Mucosa of descending colon (tissue), 3 donors: ENCODE data around the gene CDC45. TPM values are rescaled to one million over a fixed set of nuclear protein-coding genes. Genes with fewer than 3 reads are reported as not detected.

Source experiments
- ATAC-seq: fragments of 200-7000 bp; cut with Tn5 transposase; one replicate; pipeline ENCODE4 v1.9.1; 2020; ENCODE audit warnings: mild to moderate bottlenecking, moderate library complexity
- DNase-seq, 3 donors: peaks; one replicate each; pipeline ENCODE4 v3.0.0-alpha.2; 2020
- H3K36me3 ChIP-seq: fragments of 200-600 bp; one replicate; pipeline ENCODE4 v1.8.0; 2021; ENCODE audit warnings: low read depth, mild to moderate bottlenecking
- H3K4me1 ChIP-seq: fragments of 200-600 bp; one replicate; pipeline ENCODE4 v1.8.0; 2021; ENCODE audit warnings: low read depth, mild to moderate bottlenecking
- H3K4me3 ChIP-seq: fragments of 200-600 bp; one replicate; pipeline ENCODE4 v1.8.0; 2021; ENCODE audit warnings: mild to moderate bottlenecking
- H3K9me3 ChIP-seq: fragments of 200-600 bp; one replicate; pipeline ENCODE4 v1.8.0; 2021; ENCODE audit warnings: mild to moderate bottlenecking
- intact Hi-C, 2 donors: fragments of 100-400 bp; cut with DNase I in 1 of 2; cut with micrococcal nuclease in 1 of 2; formaldehyde crosslinking; loops; one replicate each; pipeline versions ENCODE4 v1.11.0 to v1.11.1; 2022; cut with DNase I, micrococcal nuclease
- total RNA-seq, 3 donors: library from RNA; stranded (reverse); fragmentation: NEBNext Ultra II Directional in 2 of 3; extraction: Animal tissue kit (Norgen Biotek cat#: 25700) in 2 of 3; gene quantifications; one replicate each; pipeline versions ENCODE4 v1.2.1 to v1.2.4, GENCODE V29; 2021 to 2023
- TF ChIP-seq, protein P1 (sequence below): fragments of 200-600 bp; IDR thresholded peaks from one replicate; pipeline ENCODE4 v1.8.0; 2022; ENCODE audit warnings: antibody characterized with exemption, mild to moderate bottlenecking
- donor health status: DM: no; HTN: no; CAD: no; lungs with moderate emphysema.
- donor health status: DM: no; HTN: no; CAD: no.
- donor health status: DM: no; HTN: yes; CAD: no.

The CDC45 gene
- total RNA-seq, 3 donors from 2014 or later: 2.2 to 13.9 (median 2.8) TPM

DNA sequence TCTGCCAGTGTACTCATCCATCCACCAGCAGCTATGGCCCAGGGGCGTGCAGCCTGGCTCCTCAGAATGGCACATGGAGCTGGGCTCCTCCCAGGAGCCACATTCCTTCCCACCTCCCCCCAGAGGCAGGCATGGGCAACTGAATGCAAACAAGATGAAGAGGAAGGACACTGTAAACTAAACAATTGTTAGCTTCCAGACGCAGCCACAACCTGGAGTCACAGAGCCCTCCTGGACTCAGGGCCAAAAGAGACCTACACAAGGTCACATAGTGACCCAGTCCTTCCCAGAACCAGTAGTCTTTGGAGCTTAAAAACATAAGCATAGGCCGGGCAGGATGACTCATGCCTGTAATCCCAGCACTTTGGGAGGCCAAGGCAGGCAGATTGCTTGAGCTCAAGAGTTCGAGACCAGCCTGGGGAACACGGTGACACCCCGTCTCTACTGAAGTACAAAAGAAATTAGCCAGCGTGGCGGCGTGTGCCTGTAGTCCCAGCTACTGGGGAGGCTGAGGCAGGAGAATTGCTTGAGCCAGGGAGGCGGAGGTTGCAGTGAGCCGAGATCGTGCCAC is 75.2 kb downstream of the CDC45 start:
- no peaks in the 10 kb centered on the region for H3K4me1 ChIP-seq
- TF ChIP-seq, protein P1, sequence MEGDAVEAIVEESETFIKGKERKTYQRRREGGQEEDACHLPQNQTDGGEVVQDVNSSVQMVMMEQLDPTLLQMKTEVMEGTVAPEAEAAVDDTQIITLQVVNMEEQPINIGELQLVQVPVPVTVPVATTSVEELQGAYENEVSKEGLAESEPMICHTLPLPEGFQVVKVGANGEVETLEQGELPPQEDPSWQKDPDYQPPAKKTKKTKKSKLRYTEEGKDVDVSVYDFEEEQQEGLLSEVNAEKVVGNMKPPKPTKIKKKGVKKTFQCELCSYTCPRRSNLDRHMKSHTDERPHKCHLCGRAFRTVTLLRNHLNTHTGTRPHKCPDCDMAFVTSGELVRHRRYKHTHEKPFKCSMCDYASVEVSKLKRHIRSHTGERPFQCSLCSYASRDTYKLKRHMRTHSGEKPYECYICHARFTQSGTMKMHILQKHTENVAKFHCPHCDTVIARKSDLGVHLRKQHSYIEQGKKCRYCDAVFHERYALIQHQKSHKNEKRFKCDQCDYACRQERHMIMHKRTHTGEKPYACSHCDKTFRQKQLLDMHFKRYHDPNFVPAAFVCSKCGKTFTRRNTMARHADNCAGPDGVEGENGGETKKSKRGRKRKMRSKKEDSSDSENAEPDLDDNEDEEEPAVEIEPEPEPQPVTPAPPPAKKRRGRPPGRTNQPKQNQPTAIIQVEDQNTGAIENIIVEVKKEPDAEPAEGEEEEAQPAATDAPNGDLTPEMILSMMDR: no peak
- intact Hi-C loops: no loop called here
- no peak overlapping the region for H3K4me3 ChIP-seq
- no peaks in the 10 kb centered on the region for H3K36me3 ChIP-seq
- DNase-seq: no peak
- H3K9me3 ChIP-seq: no peaks in the 10 kb centered on the region
- no peak for ATAC-seq

- no peaks in the 10 kb centered on the region for H3K9me3 ChIP-seq
These were observed 75.9 kb downstream of the CDC45 start for GRCh38 chr22:19555651-19556050.

DNA sequence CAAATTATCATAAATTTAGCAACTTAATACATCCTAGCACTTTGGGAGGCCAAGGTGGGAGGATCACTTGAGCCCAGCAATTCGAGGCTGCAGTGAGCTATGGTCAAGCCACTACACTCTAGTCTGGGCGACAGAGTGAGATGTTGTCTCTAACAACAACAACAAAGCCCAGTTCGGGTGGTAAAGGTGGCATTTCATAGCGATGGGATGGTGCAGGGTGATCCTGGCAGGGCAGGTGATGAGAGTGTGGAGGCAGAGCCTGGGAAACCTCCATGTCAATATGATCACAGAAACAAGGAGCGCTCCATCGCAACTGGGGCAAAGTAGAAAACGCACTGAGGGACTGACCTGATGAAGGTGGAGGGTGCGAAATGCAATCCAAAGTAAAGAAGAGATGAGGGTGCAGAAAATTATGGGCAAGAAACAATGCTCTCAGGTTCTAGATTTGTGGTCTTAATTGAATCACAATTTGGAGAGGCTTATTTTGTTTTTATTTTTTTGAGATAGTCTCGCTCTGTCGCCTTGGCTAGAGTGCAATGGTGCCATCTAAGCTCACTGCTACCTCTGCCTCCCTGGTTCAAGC is 77.3 kb downstream of the CDC45 start:
- Histone ChIP-seq H3K9me3 (no peaks in the 10 kb centered on the region), H3K4me1 (no peaks in the 10 kb centered on the region), H3K4me3 (no peak overlapping the region), H3K36me3 (no peaks in the 10 kb centered on the region)
- TF ChIP-seq, protein P1: no peak
- no peak for DNase-seq
- intact Hi-C loops: no loop called here
- no peak for ATAC-seq

More at GRCh38 chr22:19555651-19556050, 75.9 kb downstream of the CDC45 start:
- ATAC-seq (no peak), DNase-seq (no peak)
- Histone ChIP-seq H3K4me3 (no peak overlapping the region), H3K36me3 (no peaks in the 10 kb centered on the region), H3K4me1 (no peaks in the 10 kb centered on the region)
- intact Hi-C loops: no loop called here
- TF ChIP-seq, protein P1: no peak

DNA sequence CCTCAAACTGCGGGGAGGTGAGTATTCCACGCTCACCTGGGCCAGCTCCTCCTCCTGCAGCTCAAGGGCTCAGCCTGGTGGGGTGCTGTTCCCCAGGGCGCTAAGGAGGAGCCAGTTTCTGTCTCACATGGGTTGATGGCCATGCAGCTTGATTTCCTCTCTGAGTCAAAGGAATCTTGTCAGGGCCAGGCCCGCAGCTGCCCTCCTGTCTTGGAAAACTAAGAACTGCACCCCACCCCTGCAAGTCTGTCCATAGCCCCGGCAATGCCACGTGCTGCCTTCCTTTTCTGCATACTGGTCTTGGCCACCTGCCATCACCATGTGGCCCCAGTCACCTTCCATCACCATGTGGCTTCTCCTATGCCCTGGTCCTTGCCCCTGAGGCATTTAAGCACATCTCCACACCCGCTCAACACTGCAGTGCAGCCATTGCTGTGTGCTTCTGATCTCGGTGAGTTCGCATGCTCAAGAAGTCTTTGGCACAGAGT is 79.6 kb downstream of the CDC45 start:
- no peak for DNase-seq
- Histone ChIP-seq H3K9me3 (no peaks in the 10 kb centered on the region), H3K4me1 (no peaks in the 10 kb centered on the region), H3K4me3 (no peak overlapping the region), H3K36me3 (no peaks in the 10 kb centered on the region)
- intact Hi-C loops: no loop called here
- TF ChIP-seq, protein P1: no peak
- ATAC-seq: no peak

DNA sequence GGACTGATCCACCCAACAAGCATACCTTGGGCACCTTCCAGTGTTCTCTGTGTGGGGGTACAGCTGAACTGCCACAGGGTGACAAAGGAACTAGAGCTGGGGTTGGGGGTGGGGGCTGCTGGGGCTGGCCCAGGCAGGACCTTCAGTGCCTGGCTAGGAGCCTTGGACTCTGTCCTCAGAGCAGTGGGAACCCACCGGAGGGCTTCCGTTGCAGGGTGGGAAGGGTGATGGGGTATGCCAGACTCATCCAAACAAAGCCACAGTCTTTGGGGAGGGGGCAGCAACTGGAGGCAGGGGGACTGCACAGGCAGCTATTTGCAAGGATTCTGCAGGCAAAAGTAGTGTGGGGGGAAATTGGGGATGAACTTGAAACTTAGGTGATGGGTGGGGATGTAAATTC is 80.2 kb downstream of the CDC45 start:
- Histone ChIP-seq H3K4me1 (no peaks in the 10 kb centered on the region), H3K36me3 (no peaks in the 10 kb centered on the region), H3K4me3 (no peak overlapping the region), H3K9me3 (no peaks in the 10 kb centered on the region)
- intact Hi-C loops: no loop called here
- TF ChIP-seq, protein P1: no peak
- no peak for ATAC-seq
- DNase-seq: no peak
